Erythroblast (primary cell): ENCODE measurements around the gene SENP3.

Experiments used
- GATA1 ChIP-seq: IDR thresholded peaks from 2 replicates; pipeline ENCODE4 v1.6.1; 2011; ENCODE audit warnings: low read depth, mild to moderate bottlenecking, control low read depth, low read length, moderate library complexity
- POLR2A ChIP-seq: IDR thresholded peaks from 2 replicates; pipeline ENCODE4 v1.6.1; 2011; ENCODE audit warnings: mild to moderate bottlenecking, low read length

GRCh38 chr17:7538891-7539545 lies 22.7 kb upstream of the SENP3 start:
- TF ChIP-seq POLR2A (no peak), GATA1 (no peak)
